ENCODE data around the gene ZFX. TPM values are rescaled to one million over a fixed set of nuclear protein-coding genes. Genes with fewer than 3 reads are reported as not detected.

Gene ZFX
- total and polyA plus RNA-seq, 4 donors: 7.5 to 72.4 (median 32.5) TPM

DNA sequence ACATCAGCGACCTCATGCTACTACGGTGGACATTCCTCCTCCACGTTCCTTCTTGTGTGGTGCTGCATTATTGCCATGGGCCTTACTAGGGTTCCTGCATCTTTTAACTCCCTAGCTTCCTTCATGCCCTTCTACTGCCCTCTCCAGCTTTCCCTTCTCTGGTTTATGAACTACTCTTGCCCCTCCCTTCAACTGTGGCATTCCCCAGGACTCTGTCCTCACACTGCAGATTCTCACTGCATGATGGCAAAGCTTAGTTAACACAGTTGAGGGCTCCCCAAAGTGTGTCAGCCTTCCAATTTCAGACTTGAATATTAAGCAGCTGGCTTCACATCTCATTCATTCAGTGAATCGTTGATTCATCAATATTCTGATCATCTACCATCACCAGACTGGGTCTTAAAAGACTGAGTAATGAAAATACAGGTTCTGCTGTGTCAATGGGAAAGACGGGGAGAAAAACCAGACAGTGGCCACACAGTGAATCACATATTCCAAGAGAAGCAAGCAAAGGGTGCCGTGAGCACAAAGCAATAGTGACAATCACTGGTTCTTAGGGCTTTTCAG lies 53.0 kb downstream of the ZFX start:
- peaks cover 0 to 16% (median 0%) of the 10 kb centered on the region in 5 donors for H3K4me1 ChIP-seq (ENCODE audit: control insufficient read depth in 5 of 5, insufficient read depth in 5 of 5, low read length in 5 of 5)
- H3K36me3 ChIP-seq (ENCODE audit: control insufficient read depth in 4 of 4, insufficient read depth in 4 of 4, low read length in 4 of 4): peaks cover 0 to 20% (median 9%) of the 10 kb centered on the region in 4 donors
- no peak overlapping the region for H3K4me3 ChIP-seq
- H3K27ac ChIP-seq (ENCODE audit: low read depth in 1 of 2, low read length in 1 of 2): no peak overlapping the region
- no peaks in the 10 kb centered on the region for H3K9me3 ChIP-seq (ENCODE audit: control insufficient read depth in 4 of 4, insufficient read depth in 3 of 4, low read length in 3 of 4)
- no peaks in the 10 kb centered on the region for H3K27me3 ChIP-seq (ENCODE audit: control insufficient read depth in 3 of 3, insufficient read depth in 3 of 3, low read length in 2 of 3)
- no peak for DNase-seq
- 89 to 91% methylated on average over 6 of the region's 6 CpGs for WGBS, 2 donors
- no peak for ATAC-seq (ENCODE audit: insufficient read depth, low FRiP score)
- no peak overlapping the region for H3K9ac ChIP-seq (ENCODE audit: insufficient read depth in 1 of 2, low read length in 2 of 2)
- TF ChIP-seq, protein P1, sequence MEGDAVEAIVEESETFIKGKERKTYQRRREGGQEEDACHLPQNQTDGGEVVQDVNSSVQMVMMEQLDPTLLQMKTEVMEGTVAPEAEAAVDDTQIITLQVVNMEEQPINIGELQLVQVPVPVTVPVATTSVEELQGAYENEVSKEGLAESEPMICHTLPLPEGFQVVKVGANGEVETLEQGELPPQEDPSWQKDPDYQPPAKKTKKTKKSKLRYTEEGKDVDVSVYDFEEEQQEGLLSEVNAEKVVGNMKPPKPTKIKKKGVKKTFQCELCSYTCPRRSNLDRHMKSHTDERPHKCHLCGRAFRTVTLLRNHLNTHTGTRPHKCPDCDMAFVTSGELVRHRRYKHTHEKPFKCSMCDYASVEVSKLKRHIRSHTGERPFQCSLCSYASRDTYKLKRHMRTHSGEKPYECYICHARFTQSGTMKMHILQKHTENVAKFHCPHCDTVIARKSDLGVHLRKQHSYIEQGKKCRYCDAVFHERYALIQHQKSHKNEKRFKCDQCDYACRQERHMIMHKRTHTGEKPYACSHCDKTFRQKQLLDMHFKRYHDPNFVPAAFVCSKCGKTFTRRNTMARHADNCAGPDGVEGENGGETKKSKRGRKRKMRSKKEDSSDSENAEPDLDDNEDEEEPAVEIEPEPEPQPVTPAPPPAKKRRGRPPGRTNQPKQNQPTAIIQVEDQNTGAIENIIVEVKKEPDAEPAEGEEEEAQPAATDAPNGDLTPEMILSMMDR (IDR thresholded peaks at IDR 0.05; ENCODE audit: control extremely low read depth, extremely low read depth): no peak

DNA sequence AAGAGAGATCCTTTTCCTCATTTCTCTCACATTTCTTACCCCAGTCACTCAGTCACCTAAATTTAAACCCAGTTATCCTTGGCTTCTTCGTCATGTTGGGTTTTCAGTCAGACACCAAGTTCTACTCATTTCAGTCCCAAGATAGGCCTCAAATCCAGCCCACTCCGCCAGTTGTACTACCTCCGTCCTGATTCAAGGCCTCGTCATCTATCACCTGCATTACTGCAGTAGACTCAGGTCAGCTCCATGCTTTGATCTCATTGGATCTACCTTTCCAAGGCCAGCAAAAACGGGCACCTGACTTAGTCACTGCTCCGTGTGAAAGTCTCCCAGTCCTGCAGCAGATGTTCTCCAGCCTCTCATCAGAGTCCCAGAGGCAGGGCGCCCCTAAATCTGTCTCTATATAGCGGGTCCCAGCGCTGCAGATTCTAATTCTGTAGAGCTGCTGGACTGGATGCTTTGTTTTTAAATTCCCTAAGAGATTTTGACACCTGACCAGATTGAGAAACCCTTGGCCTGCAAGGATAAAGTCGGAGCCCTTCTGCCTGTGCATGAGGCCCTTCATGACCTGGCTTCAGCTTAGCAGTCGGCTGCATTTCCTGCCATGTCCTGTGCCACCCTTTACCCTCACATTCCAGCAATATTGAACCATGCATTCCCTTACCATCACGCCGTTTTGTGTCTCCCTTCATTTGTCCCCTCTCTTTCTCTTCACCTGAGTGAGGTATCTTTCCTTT lies 53.7 kb downstream of the ZFX start:
- 90 to 94% methylated on average over 13 of the region's 13 CpGs for WGBS, 2 donors
- H3K4me3 ChIP-seq: no peak overlapping the region
- no peaks in the 10 kb centered on the region for H3K27me3 ChIP-seq (ENCODE audit: control insufficient read depth in 3 of 3, insufficient read depth in 3 of 3, low read length in 2 of 3)
- no peak for DNase-seq
- peaks cover 0 to 16% (median 0%) of the 10 kb centered on the region in 5 donors for H3K4me1 ChIP-seq (ENCODE audit: control insufficient read depth in 5 of 5, insufficient read depth in 5 of 5, low read length in 5 of 5)
- no peak overlapping the region for H3K9ac ChIP-seq (ENCODE audit: insufficient read depth in 1 of 2, low read length in 2 of 2)
- H3K9me3 ChIP-seq (ENCODE audit: control insufficient read depth in 4 of 4, insufficient read depth in 3 of 4, low read length in 3 of 4): no peaks in the 10 kb centered on the region
- H3K27ac ChIP-seq (ENCODE audit: low read depth in 1 of 2, low read length in 1 of 2): no peak overlapping the region
- TF ChIP-seq, protein P1 (IDR thresholded peaks at IDR 0.05; ENCODE audit: control extremely low read depth, extremely low read depth): no peak
- no peak for ATAC-seq (ENCODE audit: insufficient read depth, low FRiP score)
- H3K36me3 ChIP-seq (ENCODE audit: control insufficient read depth in 4 of 4, insufficient read depth in 4 of 4, low read length in 4 of 4): peaks cover 0 to 27% (median 12%) of the 10 kb centered on the region in 4 donors

DNA sequence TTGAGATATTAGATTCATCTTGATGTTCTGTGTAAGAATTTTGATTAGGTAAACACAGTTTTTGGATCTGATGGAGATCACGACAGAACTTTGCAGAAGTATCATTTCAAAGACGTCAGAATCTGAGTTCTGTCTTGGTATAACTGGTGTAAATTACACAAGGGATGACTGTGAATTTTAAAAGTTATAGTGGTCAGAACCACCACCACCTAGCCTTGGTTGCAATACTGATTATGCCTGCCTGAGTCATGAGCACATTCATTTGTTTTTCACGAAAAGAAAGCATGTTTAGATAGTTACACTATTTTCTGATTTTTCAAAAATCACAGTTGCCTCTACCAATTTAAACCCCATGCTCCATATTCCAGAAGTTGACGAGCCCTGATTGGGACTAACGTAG lies 54.8 kb downstream of the ZFX start:
- peaks cover 3 to 34% (median 13%) of the 10 kb centered on the region in 4 donors for H3K36me3 ChIP-seq (ENCODE audit: control insufficient read depth in 4 of 4, insufficient read depth in 4 of 4, low read length in 4 of 4)
- H3K27me3 ChIP-seq (ENCODE audit: control insufficient read depth in 3 of 3, insufficient read depth in 3 of 3, low read length in 2 of 3): no peaks in the 10 kb centered on the region
- DNase-seq: no peak
- H3K4me1 ChIP-seq (ENCODE audit: control insufficient read depth in 5 of 5, insufficient read depth in 5 of 5, low read length in 5 of 5): peaks cover 0 to 16% (median 0%) of the 10 kb centered on the region in 5 donors
- H3K27ac ChIP-seq (ENCODE audit: low read depth in 1 of 2, low read length in 1 of 2): no peak overlapping the region
- H3K4me3 ChIP-seq: no peak overlapping the region
- ATAC-seq (ENCODE audit: insufficient read depth, low FRiP score): no peak
- H3K9ac ChIP-seq (ENCODE audit: insufficient read depth in 1 of 2, low read length in 2 of 2): no peak overlapping the region
- no peaks in the 10 kb centered on the region for H3K9me3 ChIP-seq (ENCODE audit: control insufficient read depth in 4 of 4, insufficient read depth in 3 of 4, low read length in 3 of 4)
- 58 to 84% methylated on average over 5 of the region's 5 CpGs for WGBS, 2 donors
- TF ChIP-seq, protein P1 (IDR thresholded peaks at IDR 0.05; ENCODE audit: control extremely low read depth, extremely low read depth): no peak
